ENCODE measurements around the gene CCM2. TPM values are rescaled to one million over a fixed set of nuclear protein-coding genes. Genes with fewer than 3 reads are reported as not detected.
"Not testable (repeated sequence)": the region's sequence is repeated elsewhere in the genome, so short reads cannot be mapped to it uniquely, and the experiment has no call there.

The CCM2 gene
- total RNA-seq, 1 donor from 2014 or later: 34.1 TPM

DNA sequence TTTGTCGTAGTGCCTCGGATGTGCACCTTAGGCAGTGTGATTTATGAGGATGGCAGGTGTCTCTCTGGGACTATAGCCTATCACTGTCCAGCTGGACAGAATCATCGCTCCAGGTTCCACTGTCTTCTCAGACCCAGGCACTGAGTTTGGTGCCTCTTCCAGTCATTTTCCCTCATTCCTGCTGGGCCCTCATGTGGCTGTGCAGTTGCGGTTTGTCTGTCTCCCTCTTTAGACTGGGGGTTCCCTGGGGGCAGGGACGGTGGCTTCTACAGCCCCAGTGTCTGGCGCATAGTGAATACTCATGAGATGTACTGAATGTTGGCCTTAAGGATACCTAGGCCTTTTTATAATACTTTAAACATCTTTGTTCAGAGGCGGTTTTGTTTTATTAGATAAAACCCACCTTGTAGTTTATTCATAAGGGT is 28.9 kb downstream of the CCM2 start:
- Mint-ChIP-seq H3K4me1 (peaks cover 4% of the 10 kb centered on the region), H3K36me3 (peaks cover 22% of the 10 kb centered on the region), H3K27ac (no peak overlapping the region), H3K4me3 (no peak overlapping the region), H3K27me3 (ENCODE audit: low read depth) (no peaks in the 10 kb centered on the region), H3K9me3 (peaks cover 11% of the 10 kb centered on the region)
- TF ChIP-seq, protein P1, sequence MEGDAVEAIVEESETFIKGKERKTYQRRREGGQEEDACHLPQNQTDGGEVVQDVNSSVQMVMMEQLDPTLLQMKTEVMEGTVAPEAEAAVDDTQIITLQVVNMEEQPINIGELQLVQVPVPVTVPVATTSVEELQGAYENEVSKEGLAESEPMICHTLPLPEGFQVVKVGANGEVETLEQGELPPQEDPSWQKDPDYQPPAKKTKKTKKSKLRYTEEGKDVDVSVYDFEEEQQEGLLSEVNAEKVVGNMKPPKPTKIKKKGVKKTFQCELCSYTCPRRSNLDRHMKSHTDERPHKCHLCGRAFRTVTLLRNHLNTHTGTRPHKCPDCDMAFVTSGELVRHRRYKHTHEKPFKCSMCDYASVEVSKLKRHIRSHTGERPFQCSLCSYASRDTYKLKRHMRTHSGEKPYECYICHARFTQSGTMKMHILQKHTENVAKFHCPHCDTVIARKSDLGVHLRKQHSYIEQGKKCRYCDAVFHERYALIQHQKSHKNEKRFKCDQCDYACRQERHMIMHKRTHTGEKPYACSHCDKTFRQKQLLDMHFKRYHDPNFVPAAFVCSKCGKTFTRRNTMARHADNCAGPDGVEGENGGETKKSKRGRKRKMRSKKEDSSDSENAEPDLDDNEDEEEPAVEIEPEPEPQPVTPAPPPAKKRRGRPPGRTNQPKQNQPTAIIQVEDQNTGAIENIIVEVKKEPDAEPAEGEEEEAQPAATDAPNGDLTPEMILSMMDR (IDR thresholded peaks at IDR 0.05; ENCODE audit: unreplicated experiment): no peak
- no peak for DNase-seq (ENCODE audit: low spot score in 2 of 2, unreplicated experiment in 2 of 2)

DNA sequence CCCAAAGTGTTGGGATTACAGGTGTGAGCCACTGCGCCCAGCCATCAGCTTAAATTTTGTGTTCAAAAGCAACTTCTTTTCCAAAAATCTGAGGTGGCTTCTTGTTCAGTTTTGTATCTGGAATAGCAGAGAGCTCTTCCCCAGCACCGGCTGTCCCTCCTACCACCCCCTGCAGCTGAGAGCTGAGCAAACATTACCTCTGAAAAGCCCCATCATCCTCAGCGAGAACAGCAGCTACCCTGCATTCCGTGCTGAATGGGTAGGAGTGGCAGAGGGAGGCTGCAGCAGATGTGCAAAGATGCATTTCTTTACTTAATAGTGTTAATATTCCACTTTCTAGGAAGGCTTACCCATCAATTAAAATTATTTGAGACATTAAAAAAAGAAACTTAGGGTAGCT is 31.8 kb downstream of the CCM2 start:
- Mint-ChIP-seq H3K36me3 (peaks cover 8% of the 10 kb centered on the region), H3K27ac (no peak overlapping the region), H3K27me3 (ENCODE audit: low read depth) (no peaks in the 10 kb centered on the region), H3K9me3 (no peaks in the 10 kb centered on the region), H3K4me3 (no peak overlapping the region), H3K4me1 (peaks cover 15% of the 10 kb centered on the region)
- no peak for DNase-seq (ENCODE audit: low spot score in 2 of 2, unreplicated experiment in 2 of 2)
- TF ChIP-seq, protein P1 (IDR thresholded peaks at IDR 0.05; ENCODE audit: unreplicated experiment): no peak

DNA sequence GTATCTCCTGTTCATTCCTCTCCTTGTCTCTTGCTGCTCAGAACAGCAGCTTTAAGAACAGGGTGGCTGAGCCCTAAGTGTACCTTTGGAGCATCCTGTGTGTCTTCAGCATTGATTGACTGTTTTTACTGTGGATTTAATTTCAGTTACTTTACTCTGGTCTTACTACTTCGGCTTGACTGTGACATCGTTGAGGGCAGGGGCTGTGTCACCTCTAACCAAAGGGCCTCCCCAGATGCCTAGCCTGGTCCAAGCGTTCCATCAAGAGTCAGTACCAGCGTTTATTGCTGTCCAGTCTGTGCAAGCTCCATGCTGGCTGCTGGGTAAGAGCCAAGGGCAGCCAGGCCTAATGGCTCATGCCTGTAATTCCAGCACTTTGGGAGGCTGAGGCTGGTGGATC is 32.4 kb downstream of the CCM2 start:
- TF ChIP-seq, protein P1 (IDR thresholded peaks at IDR 0.05; ENCODE audit: unreplicated experiment): no peak
- peaks cover 8% of the 10 kb centered on the region for H3K36me3 Mint-ChIP-seq
- no peak for DNase-seq (ENCODE audit: low spot score in 2 of 2, unreplicated experiment in 2 of 2)
- no peak overlapping the region for H3K27ac Mint-ChIP-seq
- H3K9me3 Mint-ChIP-seq: no peaks in the 10 kb centered on the region
- H3K4me3 Mint-ChIP-seq: no peak overlapping the region
- no peaks in the 10 kb centered on the region for H3K27me3 Mint-ChIP-seq (ENCODE audit: low read depth)
- peaks cover 15% of the 10 kb centered on the region for H3K4me1 Mint-ChIP-seq

DNA sequence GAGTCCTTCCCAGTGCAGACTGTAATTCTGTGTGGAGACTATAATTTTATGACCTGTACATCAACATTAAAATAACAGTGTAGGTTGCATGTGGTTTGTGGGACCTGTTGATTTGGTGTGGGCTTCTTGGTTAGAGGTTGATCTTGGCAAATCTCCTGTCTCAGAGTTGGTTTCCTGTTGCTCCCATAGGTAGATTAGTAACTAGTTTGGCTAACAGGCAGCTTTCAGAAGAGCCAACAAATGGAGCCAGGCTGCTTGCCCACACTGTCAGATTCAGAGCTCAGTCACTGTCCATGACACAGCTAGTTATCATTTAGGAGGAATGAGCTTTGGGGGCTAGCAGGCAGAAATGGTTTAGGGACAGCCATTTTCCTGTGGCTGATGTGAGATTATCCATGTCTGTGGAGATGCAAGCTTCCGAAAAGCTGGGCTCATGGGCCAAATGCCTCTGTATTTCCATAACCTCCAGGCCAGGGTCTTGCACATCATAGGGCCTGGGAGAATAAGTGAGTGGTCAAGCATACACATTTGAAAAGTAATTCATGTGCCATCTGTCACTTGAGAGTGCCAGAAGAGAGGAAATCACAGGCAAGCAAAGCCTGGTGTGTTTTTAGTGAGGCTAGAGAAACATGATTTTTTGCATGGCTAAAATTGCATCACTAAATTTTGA is 33.4 kb downstream of the CCM2 start:
- Mint-ChIP-seq H3K27me3 (ENCODE audit: low read depth) (no peaks in the 10 kb centered on the region), H3K4me3 (no peak overlapping the region), H3K27ac (peak overlapping the region; percentile 80), H3K36me3 (peaks cover 5% of the 10 kb centered on the region), H3K4me1 (peaks cover 15% of the 10 kb centered on the region), H3K9me3 (no peaks in the 10 kb centered on the region)
- DNase-seq (ENCODE audit: low spot score in 2 of 2, unreplicated experiment in 2 of 2): no peak
- TF ChIP-seq, protein P1 (IDR thresholded peaks at IDR 0.05; ENCODE audit: unreplicated experiment): no peak

DNA sequence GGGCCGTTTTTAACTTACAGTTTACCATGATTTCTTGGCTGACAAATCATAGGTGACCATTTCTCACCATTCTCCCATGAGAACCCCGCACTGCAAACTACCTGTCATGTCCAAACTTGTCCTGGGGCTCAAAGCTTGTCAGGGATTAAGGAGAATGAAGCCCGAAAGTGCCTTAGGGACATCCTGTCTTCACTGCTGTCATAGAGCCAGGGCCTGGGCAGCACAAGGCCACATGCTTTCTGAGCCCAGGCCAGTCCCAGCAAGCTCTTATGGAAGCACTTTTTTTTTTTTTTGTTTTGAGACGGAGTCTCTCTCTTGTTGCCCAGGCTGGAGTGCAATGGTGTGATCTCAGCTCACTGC is 33.9 kb downstream of the CCM2 start:
- Mint-ChIP-seq H3K27me3 (ENCODE audit: low read depth) (no peaks in the 10 kb centered on the region), H3K9me3 (no peaks in the 10 kb centered on the region), H3K36me3 (peaks cover 9% of the 10 kb centered on the region), H3K4me1 (peaks cover 15% of the 10 kb centered on the region), H3K4me3 (no peak overlapping the region), H3K27ac (peak overlapping the region; percentile 80)
- DNase-seq (ENCODE audit: low spot score in 2 of 2, unreplicated experiment in 2 of 2): no peak
- TF ChIP-seq, protein P1 (IDR thresholded peaks at IDR 0.05; ENCODE audit: unreplicated experiment): no peak

DNA sequence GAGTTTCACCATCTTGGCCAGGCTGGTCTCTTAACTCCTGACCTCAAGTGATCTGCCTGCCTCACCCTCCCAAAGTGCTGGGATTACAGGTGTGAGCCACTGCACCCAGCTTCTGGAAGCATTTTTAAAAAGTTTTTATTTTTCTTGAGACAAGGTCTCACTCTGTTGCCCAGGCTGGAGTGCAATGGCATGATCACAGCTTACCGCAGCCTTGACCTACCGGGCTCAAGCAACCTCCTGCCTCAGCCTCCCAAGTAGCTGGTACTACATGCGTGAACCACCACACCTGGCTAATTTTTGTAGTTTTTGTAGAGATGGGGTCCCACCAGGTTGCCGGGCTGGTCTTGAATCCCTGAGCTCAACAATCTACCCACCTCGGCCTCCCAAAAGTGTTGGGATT is 34.7 kb downstream of the CCM2 start:
- peaks cover 15% of the 10 kb centered on the region for H3K4me1 Mint-ChIP-seq

More for the DNA sequence above, 34.7 kb downstream of the CCM2 start:
- H3K9me3 Mint-ChIP-seq; H3K4me3 Mint-ChIP-seq; H3K27me3 Mint-ChIP-seq (ENCODE audit: low read depth); DNase-seq (ENCODE audit: low spot score in 2 of 2, unreplicated experiment in 2 of 2); H3K27ac Mint-ChIP-seq: not testable (repeated sequence)
- peaks cover 12% of the 10 kb centered on the region for H3K36me3 Mint-ChIP-seq
